ENCODE results near the gene DUSP10.

- TF ChIP-seq POLR2A (IDR thresholded peaks at IDR 0.05) (no peak), CTCF (IDR thresholded peaks at IDR 0.05 in 4 of 5, conservative IDR thresholded peaks at IDR 0.05 in 1 of 5) (no peak)
Measured at GRCh38 chr1:221669441-221669840, 72.4 kb downstream of the DUSP10 start.
